GM12878 (cell line): Measurements from ENCODE around the gene MAMLD1. TPM values are rescaled to one million over a fixed set of nuclear protein-coding genes. Genes with fewer than 3 reads are reported as not detected.

Experiments used
- ATAC-seq: fragments of 200-7000 bp; cut with Tn5 transposase; 3 replicates; pipeline ENCODE4 v1.9.1; 2020; ENCODE audit warnings: mild to moderate bottlenecking, moderate library complexity
- BruUV-seq: library from RNA; stranded (reverse); fragments of 400-500 nt; replicated peaks from 2 replicates; lab custom pipeline; 2021; lab: Mats Ljungman, UMichigan
- CTCF ChIA-PET: fragments of 300-600 bp; sonication (Branson Sonifier 250); formaldehyde crosslinking; extraction: SDS; loops from one replicate; lab custom pipeline; 2021; ENCODE audit warnings: inconsistent platforms; lab: Yijun Ruan, JAX
- POLR2A ChIA-PET: fragments of 350-600 bp; formaldehyde crosslinking; extraction: SDS; loops from one replicate; lab custom pipeline; 2021; ENCODE audit warnings: inconsistent platforms; lab: Charles Lee
- RAD21 ChIA-PET: fragments of 300-600 bp; sonication (Branson Sonifier 250); formaldehyde crosslinking; loops from one replicate; lab custom pipeline; 2023; ENCODE audit warnings: antibody characterized with exemption; ENCODE audit not compliant: unreplicated experiment; lab: Charles Lee
- SMC1A ChIA-PET: fragments of 300-600 bp; sonication (Branson Sonifier 250); formaldehyde crosslinking; loops from one replicate; lab custom pipeline; 2023; ENCODE audit not compliant: unreplicated experiment, uncharacterized antibody; lab: Charles Lee
- DNase-seq: peaks from one replicate; pipeline ENCODE4 v3.0.0-alpha.2; 2011; ENCODE audit warnings: low read depth, low spot score
- FAIRE-seq: peaks from 3 replicates; lab custom pipeline; 2011; peaks lifted over from hg19 to GRCh38; lab: Jason Lieb, UNC
- H2AFZ ChIP-seq: 2 replicates; pipeline ENCODE4 v1.6.0; 2011; ENCODE audit warnings: low read depth, low read length, control low read depth; ENCODE audit not compliant: control insufficient read depth
- H3K27ac ChIP-seq: 2 replicates; pipeline ENCODE4 v1.5.1; 2011; ENCODE audit warnings: control low read depth; ENCODE audit not compliant: control insufficient read depth, insufficient read depth
- H3K27me3 ChIP-seq, 2 experiments: replicated peaks in 1 of 2; 2 replicates each; pipeline versions ENCODE4 v1.6.0 to v1.6.1; 2011; ENCODE audit warnings: low read length in 1 of 2; ENCODE audit not compliant: control insufficient read depth in 2 of 2, insufficient read depth in 2 of 2
- H3K36me3 ChIP-seq, 2 experiments: 2 replicates each; pipeline ENCODE4 v1.5.1; 2011; ENCODE audit warnings: low read length in 1 of 2; ENCODE audit not compliant: control insufficient read depth in 2 of 2, insufficient read depth in 2 of 2
- H3K4me1 ChIP-seq: 2 replicates; pipeline ENCODE4 v1.6.1; 2011; ENCODE audit warnings: mild to moderate bottlenecking, low read length, moderate library complexity, mixed read lengths; ENCODE audit not compliant: control insufficient read depth, insufficient read depth
- H3K4me2 ChIP-seq: 2 replicates; pipeline ENCODE4 v1.6.0; 2011; ENCODE audit warnings: control low read depth; ENCODE audit not compliant: control insufficient read depth, insufficient read depth
- H3K4me3 ChIP-seq: fragments of 200-600 bp; sonication (generic); 2 replicates; pipeline ENCODE4 v1.5.1; 2016
- H3K79me2 ChIP-seq: 2 replicates; pipeline ENCODE4 v1.6.0; 2011; ENCODE audit warnings: low read length; ENCODE audit not compliant: control insufficient read depth, insufficient read depth
- H3K9ac ChIP-seq: 2 replicates; pipeline ENCODE4 v1.8.0; 2011; ENCODE audit warnings: low read length, control low read depth, mixed read lengths; ENCODE audit not compliant: control insufficient read depth, insufficient read depth
- H3K9me3 ChIP-seq: replicated peaks from 3 replicates; pipeline ENCODE4 v1.5.1; 2011; ENCODE audit warnings: mild to moderate bottlenecking, low read length; ENCODE audit not compliant: control insufficient read depth, insufficient read depth
- H4K20me1 ChIP-seq: 2 replicates; pipeline ENCODE4 v1.6.0; 2011; ENCODE audit not compliant: control insufficient read depth, insufficient read depth
- ASH2L ChIP-seq: fragments of 300-600, 200-600 bp; sonication (generic); IDR thresholded peaks from 2 replicates; pipeline ENCODE4 v1.6.1; 2017; ENCODE audit warnings: low read depth, mild to moderate bottlenecking, borderline replicate concordance
- BHLHE40 ChIP-seq, 2 experiments: fragments of 450-650 bp in 1 of 2; IDR thresholded peaks; 2 replicates each; pipeline ENCODE4 v1.6.1; 2011 to 2017; ENCODE audit warnings: low read depth in 2 of 2, borderline replicate concordance in 1 of 2, improper control_type of control experiment in 1 of 2, low read length in 1 of 2, mild to moderate bottlenecking in 1 of 2
- FOXK2 ChIP-seq: fragments of 450-650 bp; IDR thresholded peaks from 2 replicates; pipeline ENCODE4 v1.6.1; 2017; ENCODE audit warnings: mild to moderate bottlenecking, moderate library complexity
- FOXM1 ChIP-seq: IDR thresholded peaks from 2 replicates; pipeline ENCODE4 v1.6.1; 2012; ENCODE audit warnings: low read depth, mild to moderate bottlenecking, inconsistent platforms, low read length, moderate library complexity
- NFXL1 ChIP-seq: fragments of 450-650 bp; IDR thresholded peaks from 2 replicates; pipeline ENCODE4 v1.6.1; 2017; ENCODE audit warnings: antibody characterized with exemption, mild to moderate bottlenecking, borderline replicate concordance
- POLR2AphosphoS5 ChIP-seq: IDR thresholded peaks from 2 replicates; pipeline ENCODE4 v1.6.1; 2011; ENCODE audit warnings: mild to moderate bottlenecking, low read length, inconsistent platforms
- SMARCA5 ChIP-seq: fragments of 450-650 bp; IDR thresholded peaks from 2 replicates; pipeline ENCODE4 v1.6.1; 2017; ENCODE audit warnings: mild to moderate bottlenecking
- SP1 ChIP-seq: IDR thresholded peaks from one replicate; pipeline ENCODE4 v1.6.1; 2011; ENCODE audit warnings: low read depth, low read length
- TARDBP ChIP-seq: IDR thresholded peaks from 2 replicates; pipeline ENCODE4 v1.6.1; 2016; ENCODE audit warnings: borderline replicate concordance
- WGBS: methylation state at CpG from one replicate; pipeline ENCODE4 v1.1.6; 2016; ENCODE audit warnings: low lambda C conversion rate; ENCODE audit not compliant: insufficient replicate concordance, insufficient coverage; ENCODE audit errors: missing lambda C conversion rate; 5-methylcytosine and 5-hydroxymethylcytosine counted together
- in situ Hi-C: fragments of 300-500 bp; cut with MboI; formaldehyde crosslinking; loops from 9 replicates; pipeline ENCODE4 v1.14.3; 2018; ENCODE audit warnings: mixed read lengths
- intact Hi-C: fragments of 100-400 bp; cut with micrococcal nuclease; formaldehyde crosslinking; loops from one replicate; pipeline ENCODE4 v1.14.2; 2022; ENCODE audit not compliant: unreplicated experiment
- polyA plus RNA-seq, 11 experiments: library from polyadenylated mRNA; depleted of rRNA in 4 of 11; unstranded in 6 of 11; stranded (reverse) in 5 of 11; fragments of >200 nt; fragmentation: Nextera tagmentation in 4 of 11; fragmentation: Illumina TruSeq in 1 of 11; extraction: Ambion mirVana in 4 of 11; extraction: Trizol in 1 of 11; gene quantifications; 1 replicate in 1 of 11; 2 replicates in 10 of 11; pipeline versions ENCODE4 v1.2.1 to v1.2.3, GENCODE V29; 2011 to 2016; ENCODE audit warnings: inconsistent platforms in 2 of 11, missing spikeins in 2 of 11, low read depth in 1 of 11
- total RNA-seq, 4 experiments: library from RNA; depleted of rRNA in 3 of 4; stranded (reverse); fragments of >200 nt in 3 of 4; fragmentation: Illumina TruSeq in 1 of 4; extraction: Trizol in 1 of 4; gene quantifications; 2 replicates each; pipeline versions ENCODE4 v1.2.1 to v1.2.3, GENCODE V29; 2013 to 2021
- TF ChIP-seq, protein P1 (sequence below): fragments of 450-650 bp; IDR thresholded peaks from 2 replicates; pipeline ENCODE4 v1.6.1; 2017; ENCODE audit warnings: mild to moderate bottlenecking, moderate library complexity
- TF ChIP-seq, protein P2 (sequence below): IDR thresholded peaks from 2 replicates; pipeline ENCODE4 v1.6.1; 2011; ENCODE audit warnings: low read depth, low read length, improper control_type of control experiment, borderline replicate concordance

Gene MAMLD1
- total and polyA plus RNA-seq, 10 of the 15 experiments (the other 5 are each of a cell fraction or from before 2014, with no cell fraction given) = 0.03 to 0.05 TPM; not detected in 8

DNA sequence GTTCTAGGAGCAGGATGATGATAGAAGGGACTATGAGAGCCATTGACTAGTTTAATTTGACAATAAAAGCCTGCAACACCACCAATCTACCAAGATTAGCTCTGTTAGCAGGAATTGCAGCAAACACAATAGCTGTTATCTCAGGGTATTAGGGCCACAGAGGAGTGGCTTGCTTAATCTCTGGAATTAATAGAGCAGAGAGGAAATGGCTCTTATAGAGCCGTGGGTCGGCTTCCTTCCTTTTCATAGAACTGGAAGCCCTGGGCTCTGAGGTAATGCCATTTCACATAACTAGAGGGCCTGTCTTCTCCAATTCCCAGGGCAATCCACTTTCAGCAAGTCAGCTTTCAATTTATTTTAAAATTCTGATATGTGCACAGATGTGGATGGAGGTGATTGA, 83.0 kb downstream of the MAMLD1 start:
- Histone ChIP-seq H3K9ac (no peak overlapping the region), H4K20me1 (no peaks in the 10 kb centered on the region), H3K27me3 (no peaks in the 10 kb centered on the region), H3K36me3 (no peaks in the 10 kb centered on the region), H3K4me3 (no peak overlapping the region), H3K9me3 (no peaks in the 10 kb centered on the region), H3K4me2 (no peak overlapping the region), H3K79me2 (no peaks in the 10 kb centered on the region), H3K4me1 (no peaks in the 10 kb centered on the region), H2AFZ (no peak overlapping the region), H3K27ac (no peak overlapping the region)
- TF ChIP-seq, protein P1, sequence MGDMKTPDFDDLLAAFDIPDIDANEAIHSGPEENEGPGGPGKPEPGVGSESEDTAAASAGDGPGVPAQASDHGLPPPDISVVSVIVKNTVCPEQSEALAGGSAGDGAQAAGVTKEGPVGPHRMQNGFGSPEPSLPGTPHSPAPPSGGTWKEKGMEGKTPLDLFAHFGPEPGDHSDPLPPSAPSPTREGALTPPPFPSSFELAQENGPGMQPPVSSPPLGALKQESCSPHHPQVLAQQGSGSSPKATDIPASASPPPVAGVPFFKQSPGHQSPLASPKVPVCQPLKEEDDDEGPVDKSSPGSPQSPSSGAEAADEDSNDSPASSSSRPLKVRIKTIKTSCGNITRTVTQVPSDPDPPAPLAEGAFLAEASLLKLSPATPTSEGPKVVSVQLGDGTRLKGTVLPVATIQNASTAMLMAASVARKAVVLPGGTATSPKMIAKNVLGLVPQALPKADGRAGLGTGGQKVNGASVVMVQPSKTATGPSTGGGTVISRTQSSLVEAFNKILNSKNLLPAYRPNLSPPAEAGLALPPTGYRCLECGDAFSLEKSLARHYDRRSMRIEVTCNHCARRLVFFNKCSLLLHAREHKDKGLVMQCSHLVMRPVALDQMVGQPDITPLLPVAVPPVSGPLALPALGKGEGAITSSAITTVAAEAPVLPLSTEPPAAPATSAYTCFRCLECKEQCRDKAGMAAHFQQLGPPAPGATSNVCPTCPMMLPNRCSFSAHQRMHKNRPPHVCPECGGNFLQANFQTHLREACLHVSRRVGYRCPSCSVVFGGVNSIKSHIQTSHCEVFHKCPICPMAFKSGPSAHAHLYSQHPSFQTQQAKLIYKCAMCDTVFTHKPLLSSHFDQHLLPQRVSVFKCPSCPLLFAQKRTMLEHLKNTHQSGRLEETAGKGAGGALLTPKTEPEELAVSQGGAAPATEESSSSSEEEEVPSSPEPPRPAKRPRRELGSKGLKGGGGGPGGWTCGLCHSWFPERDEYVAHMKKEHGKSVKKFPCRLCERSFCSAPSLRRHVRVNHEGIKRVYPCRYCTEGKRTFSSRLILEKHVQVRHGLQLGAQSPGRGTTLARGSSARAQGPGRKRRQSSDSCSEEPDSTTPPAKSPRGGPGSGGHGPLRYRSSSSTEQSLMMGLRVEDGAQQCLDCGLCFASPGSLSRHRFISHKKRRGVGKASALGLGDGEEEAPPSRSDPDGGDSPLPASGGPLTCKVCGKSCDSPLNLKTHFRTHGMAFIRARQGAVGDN = no peak
- TF ChIP-seq SMARCA5 (no peak), SP1 (no peak), TARDBP (no peak), FOXK2 (no peak), FOXM1 (no peak), BHLHE40 (IDR thresholded peaks at IDR 0.05; ENCODE audit: borderline replicate concordance in 1 of 2, low read depth in 2 of 2, low read length in 1 of 2) (no peak), NFXL1 (no peak), ASH2L (no peak), POLR2AphosphoS5 (no peak)
- TF ChIP-seq, protein P2, sequence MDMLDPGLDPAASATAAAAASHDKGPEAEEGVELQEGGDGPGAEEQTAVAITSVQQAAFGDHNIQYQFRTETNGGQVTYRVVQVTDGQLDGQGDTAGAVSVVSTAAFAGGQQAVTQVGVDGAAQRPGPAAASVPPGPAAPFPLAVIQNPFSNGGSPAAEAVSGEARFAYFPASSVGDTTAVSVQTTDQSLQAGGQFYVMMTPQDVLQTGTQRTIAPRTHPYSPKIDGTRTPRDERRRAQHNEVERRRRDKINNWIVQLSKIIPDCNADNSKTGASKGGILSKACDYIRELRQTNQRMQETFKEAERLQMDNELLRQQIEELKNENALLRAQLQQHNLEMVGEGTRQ = no peak
- intact Hi-C loops = no loop called here
- in situ Hi-C loops = no loop called here
- ChIA-PET POLR2A (no interaction called here), SMC1A (no interaction called here), RAD21 (no interaction called here), CTCF (no interaction called here)
- no peak for ATAC-seq
- BruUV-seq = no TSS peak
- no peak for DNase-seq
- FAIRE-seq = no peak
- 48% methylated on average over 2 of the region's 2 CpGs for WGBS
